HEK293 (cell line): ENCODE results near the gene LPGAT1.

Source experiments
- CTCF ChIA-PET: fragments of 350-600 bp; formaldehyde crosslinking; extraction: SDS; loops from one replicate; lab custom pipeline; 2021; ENCODE audit warnings: antibody characterized with exemption; lab: Yijun Ruan, JAX
- POLR2A ChIA-PET: fragments of 300-600 bp; formaldehyde crosslinking; extraction: SDS; loops from one replicate; lab custom pipeline; 2020; ENCODE audit warnings: antibody characterized with exemption, inconsistent platforms; lab: Yijun Ruan, JAX
- H3K27ac ChIP-seq: fragments of 200-500 bp; sonication (Bioruptor generic); 2 replicates; pipeline ENCODE4 v1.5.1; 2014; ENCODE audit warnings: low read depth, low read length, control low read depth, inconsistent platforms; ENCODE audit errors: extremely low read depth
- H3K36me3 ChIP-seq, 2 experiments: fragments of 200-500 bp in 1 of 2; sonication (Bioruptor generic) in 1 of 2; 1 replicate in 1 of 2; 2 replicates in 1 of 2; pipeline ENCODE4 v1.5.1; 2014 to 2017; ENCODE audit warnings: inconsistent platforms in 2 of 2, low read length in 2 of 2; ENCODE audit not compliant: control insufficient read depth in 2 of 2, insufficient read depth in 1 of 2
- H3K4me1 ChIP-seq: fragments of 200-500 bp; sonication (Bioruptor generic); 2 replicates; pipeline ENCODE4 v1.5.1; 2014; ENCODE audit warnings: mild to moderate bottlenecking, low read length, inconsistent platforms; ENCODE audit not compliant: control insufficient read depth, insufficient read depth
- H3K4me3 ChIP-seq: 2 replicates; pipeline ENCODE4 v1.5.1; 2011; ENCODE audit warnings: low read depth, mild to moderate bottlenecking, control low read depth, low read length, moderate library complexity
- H3K9me3 ChIP-seq: fragments of 200-500 bp; sonication (Bioruptor generic); 2 replicates; pipeline ENCODE4 v1.5.1; 2014; ENCODE audit warnings: low read depth, low read length, inconsistent platforms; ENCODE audit not compliant: control insufficient read depth, insufficient read depth
- HIC1 ChIP-seq: fragments of 450-650 bp; formaldehyde crosslinking; IDR thresholded peaks from 2 replicates; pipeline ENCODE4 v1.5.1; 2016; ENCODE audit warnings: missing biosample characterization, missing genetic modification characterization
- KLF16 ChIP-seq: fragments of 450-650 bp; formaldehyde crosslinking; IDR thresholded peaks from 2 replicates; pipeline ENCODE4 v1.5.1; 2017; ENCODE audit warnings: missing biosample characterization, missing genetic modification characterization
- MYNN ChIP-seq: fragments of 450-650 bp; formaldehyde crosslinking; IDR thresholded peaks from 2 replicates; pipeline ENCODE4 v1.5.1; 2016; ENCODE audit warnings: missing biosample characterization, missing genetic modification characterization, borderline replicate concordance
- YY2 ChIP-seq: fragments of 450-650 bp; formaldehyde crosslinking; IDR thresholded peaks from 2 replicates; pipeline ENCODE4 v1.5.1; 2016; ENCODE audit warnings: missing biosample characterization, missing genetic modification characterization
- ZFP37 ChIP-seq: fragments of 450-650 bp; formaldehyde crosslinking; IDR thresholded peaks from 2 replicates; pipeline ENCODE4 v1.5.1; 2016; ENCODE audit warnings: missing biosample characterization, missing genetic modification characterization
- ZFP41 ChIP-seq: fragments of 450-650 bp; formaldehyde crosslinking; IDR thresholded peaks from 2 replicates; pipeline ENCODE4 v1.5.1; 2016; ENCODE audit warnings: missing biosample characterization, missing genetic modification characterization, borderline replicate concordance
- ZNF202 ChIP-seq: fragments of 450-650 bp; formaldehyde crosslinking; IDR thresholded peaks from 2 replicates; pipeline ENCODE4 v1.5.1; 2016; ENCODE audit warnings: missing biosample characterization, missing genetic modification characterization, borderline replicate concordance
- ZNF221 ChIP-seq: fragments of 450-650 bp; formaldehyde crosslinking; IDR thresholded peaks from 2 replicates; pipeline ENCODE4 v1.5.1; 2017; ENCODE audit warnings: missing biosample characterization, missing genetic modification characterization, borderline replicate concordance
- ZNF280C ChIP-seq: fragments of 450-650 bp; formaldehyde crosslinking; IDR thresholded peaks from 2 replicates; pipeline ENCODE4 v1.5.1; 2016; ENCODE audit warnings: missing biosample characterization, missing genetic modification characterization
- ZNF302 ChIP-seq: fragments of 450-650 bp; formaldehyde crosslinking; IDR thresholded peaks from 2 replicates; pipeline ENCODE4 v1.5.1; 2016; ENCODE audit warnings: missing biosample characterization, missing genetic modification characterization, low read depth
- ZNF555 ChIP-seq: fragments of 450-650 bp; formaldehyde crosslinking; conservative IDR thresholded peaks from 2 replicates; pipeline ENCODE4 v1.5.1; 2017; ENCODE audit warnings: missing biosample characterization, mild to moderate bottlenecking, missing genetic modification characterization, inconsistent platforms
- ZNF600 ChIP-seq: fragments of 450-650 bp; formaldehyde crosslinking; IDR thresholded peaks from 2 replicates; pipeline ENCODE4 v1.5.1; 2016; ENCODE audit warnings: missing biosample characterization, missing genetic modification characterization
- ZNF621 ChIP-seq: fragments of 450-650 bp; formaldehyde crosslinking; IDR thresholded peaks from 2 replicates; pipeline ENCODE4 v1.5.1; 2017; ENCODE audit warnings: missing biosample characterization, missing genetic modification characterization
- ZNF791 ChIP-seq: fragments of 450-650 bp; formaldehyde crosslinking; IDR thresholded peaks from 2 replicates; pipeline ENCODE4 v1.5.1; 2016; ENCODE audit warnings: missing biosample characterization, missing genetic modification characterization
- TF ChIP-seq, protein P1 (sequence below): fragments of 450-650 bp; formaldehyde crosslinking; IDR thresholded peaks from 2 replicates; pipeline ENCODE4 v1.5.1; 2016; ENCODE audit warnings: missing biosample characterization, missing genetic modification characterization, low read depth
- TF ChIP-seq, protein P2 (sequence below): fragments of 450-650 bp; IDR thresholded peaks from 2 replicates; pipeline ENCODE4 v1.5.1; 2018; ENCODE audit warnings: missing biosample characterization, mild to moderate bottlenecking, missing genetic modification characterization
- TF ChIP-seq, protein P3 (sequence below): IDR thresholded peaks from 2 replicates; pipeline ENCODE4 v1.6.1; 2011; ENCODE audit warnings: mild to moderate bottlenecking, low read depth, low read length, borderline replicate concordance

Gene LPGAT1

DNA sequence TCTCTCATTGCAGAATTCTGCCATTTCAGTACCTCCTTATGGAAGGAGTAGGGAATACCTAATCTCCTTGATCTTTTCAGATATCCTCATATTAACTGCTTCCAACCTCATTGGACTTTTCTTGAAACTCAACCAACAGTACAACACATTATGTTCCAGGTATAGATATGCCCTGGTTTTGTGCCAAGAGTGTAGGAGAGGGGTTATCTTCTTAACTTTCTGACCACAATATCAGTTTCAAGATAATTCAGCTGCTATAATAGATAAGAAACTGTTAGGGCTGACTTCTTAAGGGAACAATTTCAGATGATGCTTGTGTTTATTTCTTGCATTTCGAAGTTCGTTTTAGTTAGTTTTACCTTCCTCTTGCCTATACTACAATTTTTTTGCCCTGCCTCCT lies 2.1 kb upstream of the LPGAT1 start (continued):
- TF ChIP-seq, protein P1, sequence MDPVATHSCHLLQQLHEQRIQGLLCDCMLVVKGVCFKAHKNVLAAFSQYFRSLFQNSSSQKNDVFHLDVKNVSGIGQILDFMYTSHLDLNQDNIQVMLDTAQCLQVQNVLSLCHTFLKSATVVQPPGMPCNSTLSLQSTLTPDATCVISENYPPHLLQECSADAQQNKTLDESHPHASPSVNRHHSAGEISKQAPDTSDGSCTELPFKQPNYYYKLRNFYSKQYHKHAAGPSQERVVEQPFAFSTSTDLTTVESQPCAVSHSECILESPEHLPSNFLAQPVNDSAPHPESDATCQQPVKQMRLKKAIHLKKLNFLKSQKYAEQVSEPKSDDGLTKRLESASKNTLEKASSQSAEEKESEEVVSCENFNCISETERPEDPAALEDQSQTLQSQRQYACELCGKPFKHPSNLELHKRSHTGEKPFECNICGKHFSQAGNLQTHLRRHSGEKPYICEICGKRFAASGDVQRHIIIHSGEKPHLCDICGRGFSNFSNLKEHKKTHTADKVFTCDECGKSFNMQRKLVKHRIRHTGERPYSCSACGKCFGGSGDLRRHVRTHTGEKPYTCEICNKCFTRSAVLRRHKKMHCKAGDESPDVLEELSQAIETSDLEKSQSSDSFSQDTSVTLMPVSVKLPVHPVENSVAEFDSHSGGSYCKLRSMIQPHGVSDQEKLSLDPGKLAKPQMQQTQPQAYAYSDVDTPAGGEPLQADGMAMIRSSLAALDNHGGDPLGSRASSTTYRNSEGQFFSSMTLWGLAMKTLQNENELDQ (tag by site-specific recombination): no peak
- TF ChIP-seq, protein P2, sequence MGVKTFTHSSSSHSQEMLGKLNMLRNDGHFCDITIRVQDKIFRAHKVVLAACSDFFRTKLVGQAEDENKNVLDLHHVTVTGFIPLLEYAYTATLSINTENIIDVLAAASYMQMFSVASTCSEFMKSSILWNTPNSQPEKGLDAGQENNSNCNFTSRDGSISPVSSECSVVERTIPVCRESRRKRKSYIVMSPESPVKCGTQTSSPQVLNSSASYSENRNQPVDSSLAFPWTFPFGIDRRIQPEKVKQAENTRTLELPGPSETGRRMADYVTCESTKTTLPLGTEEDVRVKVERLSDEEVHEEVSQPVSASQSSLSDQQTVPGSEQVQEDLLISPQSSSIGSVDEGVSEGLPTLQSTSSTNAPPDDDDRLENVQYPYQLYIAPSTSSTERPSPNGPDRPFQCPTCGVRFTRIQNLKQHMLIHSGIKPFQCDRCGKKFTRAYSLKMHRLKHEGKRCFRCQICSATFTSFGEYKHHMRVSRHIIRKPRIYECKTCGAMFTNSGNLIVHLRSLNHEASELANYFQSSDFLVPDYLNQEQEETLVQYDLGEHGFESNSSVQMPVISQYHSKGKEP (tag by site-specific recombination): no peak
- TF ChIP-seq, all 188 proteins: peak for 0

GRCh38 chr1:211831558-211832323 lies 1.2 kb upstream of the LPGAT1 start:
- Histone ChIP-seq H3K27ac (no peak overlapping the region), H3K9me3 (no peaks in the 10 kb centered on the region), H3K36me3 (peaks cover 0 to 13% of the 10 kb centered on the region in 2 experiments; a peak in 1 of 3 replicates), H3K4me3 (no peak overlapping the region), H3K4me1 (no peaks in the 10 kb centered on the region)
- no peak for TF ChIP-seq ZFP41 (tag by site-specific recombination)
- no peak for TF ChIP-seq ZNF202
- POLR2A ChIA-PET: no interaction called here
- CTCF ChIA-PET: interaction anchor here (1.3 to 2.9 kb wide), 2 partner anchors 134 to 151 kb away, joined by 9 to 13 read pairs; no protein-coding TSS in a partner anchor

GRCh38 chr1:211830055-211830327 lies 572 bp downstream of the LPGAT1 start:
- H3K4me1 ChIP-seq: no peaks in the 10 kb centered on the region
- ChIA-PET CTCF (interaction anchor here (1.3 kb wide), 1 partner anchor 210 kb away, joined by 3 read pairs; no protein-coding TSS in a partner anchor), POLR2A (no interaction called here)
- H3K36me3 ChIP-seq: peaks cover 4 to 17% of the 10 kb centered on the region in 2 experiments; a peak in 2 of 3 replicates
- peak overlapping the region; percentile 52 for H3K4me3 ChIP-seq
- H3K27ac ChIP-seq: peak overlapping the region; percentile 71; the same call in 1 of the 2 replicates
- TF ChIP-seq KLF16 (tag by site-specific recombination): 0 out of 2 replicates have a peak, but pooled peaks have one; percentile 15
- no peak for TF ChIP-seq ZNF221 (tag by site-specific recombination)
- no peak for TF ChIP-seq ZNF791 (tag by site-specific recombination)
- no peak for TF ChIP-seq YY2
- H3K9me3 ChIP-seq: no peaks in the 10 kb centered on the region

DNA sequence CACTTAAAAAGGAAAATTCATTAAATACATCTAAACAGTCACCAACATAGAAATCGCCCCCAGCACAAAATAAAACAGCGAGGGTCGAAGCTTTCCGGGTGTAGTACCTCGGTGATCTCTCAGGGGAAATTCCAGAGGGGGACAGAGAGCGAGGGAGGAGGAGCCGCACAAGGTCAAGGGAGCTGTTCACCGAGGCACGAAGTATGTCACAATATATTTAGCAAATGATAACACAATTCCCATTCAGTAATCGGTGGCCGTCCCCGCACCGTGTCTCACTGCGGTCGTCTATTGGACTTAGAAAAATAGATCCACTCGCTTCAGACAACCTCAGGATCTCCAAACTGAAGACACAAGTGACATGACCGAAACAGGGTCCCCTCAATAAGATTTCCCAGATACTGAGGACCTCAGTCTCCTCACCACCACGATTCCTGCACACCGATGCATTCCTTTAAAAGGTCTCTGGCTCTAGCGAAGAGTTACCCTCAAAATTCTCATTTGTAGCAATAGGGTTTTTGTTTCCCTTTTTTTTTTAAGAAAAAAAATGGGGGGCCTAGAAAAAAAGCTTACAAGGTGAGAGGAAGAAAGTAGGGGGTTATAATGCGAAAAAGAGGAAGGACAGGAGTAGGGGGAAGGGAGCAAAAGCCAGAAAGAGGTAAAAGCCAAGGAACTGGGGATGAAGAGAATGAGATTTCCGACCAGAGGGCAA lies 1.1 kb downstream of the LPGAT1 start:
- no peaks in the 10 kb centered on the region for H3K4me1 ChIP-seq
- peak overlapping the region; percentile 71; the same call in 1 of the 2 replicates for H3K27ac ChIP-seq
- CTCF ChIA-PET: interaction anchor here (0.6 to 4.2 kb wide), 7 partner anchors 8 to 211 kb away, joined by 3 to 31 read pairs (median 4); partner anchors contain the start of genes DTL and INTS7
- H3K9me3 ChIP-seq: no peaks in the 10 kb centered on the region
- POLR2A ChIA-PET: interaction anchor here (0.6 to 1.3 kb wide), 2 partner anchors 98 to 206 kb away, joined by 3 to 5 read pairs; partner anchors contain the start of genes DTL and INTS7
- peaks cover 4 to 17% of the 10 kb centered on the region in 2 experiments; a peak in 2 of 3 replicates for H3K36me3 ChIP-seq
- H3K4me3 ChIP-seq: peak overlapping the region; percentile 52
- no peak for TF ChIP-seq ZNF302 (tag by site-specific recombination)
- TF ChIP-seq ZNF621: no peak
- TF ChIP-seq MYNN (tag by site-specific recombination): no peak
- TF ChIP-seq ZNF555: no peak
- TF ChIP-seq ZFP37 (tag by site-specific recombination): no peak
- TF ChIP-seq ZNF600: no peak
- no peak for TF ChIP-seq ZNF791 (tag by site-specific recombination)
- no peak for TF ChIP-seq HIC1 (tag by site-specific recombination)
- TF ChIP-seq ZNF280C: no peak
- TF ChIP-seq, protein P3, sequence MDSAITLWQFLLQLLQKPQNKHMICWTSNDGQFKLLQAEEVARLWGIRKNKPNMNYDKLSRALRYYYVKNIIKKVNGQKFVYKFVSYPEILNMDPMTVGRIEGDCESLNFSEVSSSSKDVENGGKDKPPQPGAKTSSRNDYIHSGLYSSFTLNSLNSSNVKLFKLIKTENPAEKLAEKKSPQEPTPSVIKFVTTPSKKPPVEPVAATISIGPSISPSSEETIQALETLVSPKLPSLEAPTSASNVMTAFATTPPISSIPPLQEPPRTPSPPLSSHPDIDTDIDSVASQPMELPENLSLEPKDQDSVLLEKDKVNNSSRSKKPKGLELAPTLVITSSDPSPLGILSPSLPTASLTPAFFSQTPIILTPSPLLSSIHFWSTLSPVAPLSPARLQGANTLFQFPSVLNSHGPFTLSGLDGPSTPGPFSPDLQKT: no peak
